ENCODE results near the gene TTK.

- TF ChIP-seq CTCF (conservative IDR thresholded peaks at IDR 0.05 in 1 of 2, IDR thresholded peaks at IDR 0.05 in 1 of 2; ENCODE audit: extremely low read depth in 1 of 2, insufficient read depth in 1 of 2, low read depth in 1 of 2, low read length in 2 of 2) (no peak), EZH2 (IDR thresholded peaks at IDR 0.05; ENCODE audit: borderline replicate concordance, low read length) (no peak)
These were observed 2.1 kb downstream of the TTK start for GRCh38 chr6:80006541-80006940.

All from mammary epithelial cell (primary cell).